Measurements from ENCODE around the gene LRMDA.

Gene LRMDA

DNA sequence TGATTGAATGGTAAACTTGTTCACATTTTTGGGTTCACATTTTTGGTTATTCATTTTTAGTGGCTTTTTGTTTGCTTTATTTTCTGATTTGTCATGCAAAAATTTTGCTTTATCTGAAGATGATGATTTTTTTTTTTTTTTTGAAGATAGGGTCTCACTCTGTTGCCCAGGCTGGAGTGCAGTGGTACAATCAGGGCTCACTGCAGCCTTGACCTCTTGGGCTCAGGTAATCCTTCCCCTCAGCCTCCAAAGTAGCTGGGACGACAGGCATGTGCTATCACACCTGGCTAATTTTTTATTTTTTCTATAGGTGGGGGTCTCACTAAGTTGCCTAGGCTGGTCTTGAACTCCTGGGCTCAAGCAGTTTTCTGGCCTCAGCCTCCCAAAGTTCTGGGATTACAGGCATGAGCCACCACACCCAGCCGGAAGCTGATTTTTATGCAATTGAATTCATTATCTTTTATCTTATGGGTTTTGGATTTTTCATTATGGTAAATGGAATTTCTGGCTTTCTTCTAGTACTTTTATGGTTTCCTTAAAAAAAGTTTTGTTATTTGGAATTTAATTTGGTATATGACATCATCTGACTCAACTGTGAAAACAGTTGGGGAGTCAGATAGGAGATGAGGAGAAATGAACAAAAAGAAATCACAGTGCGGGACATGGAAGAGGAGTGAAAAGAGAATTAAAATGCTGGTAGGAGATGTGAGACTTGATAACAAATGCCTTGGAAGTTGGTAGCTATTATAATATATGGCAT lies 158.7 kb downstream of the LRMDA start (continued):
- TF ChIP-seq, protein P1, sequence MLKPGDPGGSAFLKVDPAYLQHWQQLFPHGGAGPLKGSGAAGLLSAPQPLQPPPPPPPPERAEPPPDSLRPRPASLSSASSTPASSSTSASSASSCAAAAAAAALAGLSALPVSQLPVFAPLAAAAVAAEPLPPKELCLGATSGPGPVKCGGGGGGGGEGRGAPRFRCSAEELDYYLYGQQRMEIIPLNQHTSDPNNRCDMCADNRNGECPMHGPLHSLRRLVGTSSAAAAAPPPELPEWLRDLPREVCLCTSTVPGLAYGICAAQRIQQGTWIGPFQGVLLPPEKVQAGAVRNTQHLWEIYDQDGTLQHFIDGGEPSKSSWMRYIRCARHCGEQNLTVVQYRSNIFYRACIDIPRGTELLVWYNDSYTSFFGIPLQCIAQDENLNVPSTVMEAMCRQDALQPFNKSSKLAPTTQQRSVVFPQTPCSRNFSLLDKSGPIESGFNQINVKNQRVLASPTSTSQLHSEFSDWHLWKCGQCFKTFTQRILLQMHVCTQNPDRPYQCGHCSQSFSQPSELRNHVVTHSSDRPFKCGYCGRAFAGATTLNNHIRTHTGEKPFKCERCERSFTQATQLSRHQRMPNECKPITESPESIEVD (tag by site-specific recombination; IDR thresholded peaks at IDR 0.05), result peak; percentile 71
- TF ChIP-seq ZNF2 (tag by site-specific recombination; IDR thresholded peaks at IDR 0.05), result no peak
- TF ChIP-seq OSR2 (tag by site-specific recombination; IDR thresholded peaks at IDR 0.05), result no peak

DNA sequence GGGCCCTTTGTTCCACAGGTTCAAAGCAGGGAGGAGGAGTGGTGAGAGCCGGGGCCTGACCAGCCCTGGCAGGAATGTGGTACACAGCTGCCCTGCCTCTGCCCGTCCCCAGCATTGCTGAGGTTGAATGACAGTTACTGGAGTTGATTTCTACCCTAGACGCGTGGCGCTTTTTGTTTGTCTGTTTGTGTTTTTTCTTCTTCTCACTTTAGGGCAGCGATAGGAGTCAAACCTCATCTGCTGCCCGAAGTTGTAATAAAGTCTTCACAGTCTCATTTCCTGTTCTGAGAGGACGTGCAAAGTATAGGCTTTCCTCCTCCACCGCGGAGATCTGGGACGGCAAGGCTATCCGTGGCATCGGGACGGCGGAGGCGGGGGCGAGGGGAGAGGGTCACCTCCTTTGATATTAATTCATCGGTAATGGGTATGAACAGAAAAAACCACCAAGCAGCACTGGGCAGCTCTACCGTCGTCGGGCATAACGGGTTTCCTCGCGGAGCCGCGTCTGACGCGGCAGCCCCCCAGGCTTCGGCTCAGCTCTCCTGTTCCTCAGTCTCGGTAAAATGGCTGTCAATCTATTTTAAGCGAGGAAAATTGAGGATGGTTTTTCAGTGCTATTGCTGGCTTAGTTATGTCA lies 160.8 kb downstream of the LRMDA start:
- ChIA-PET POLR2A (no interaction called here), CTCF (interaction anchor here (0.7 to 0.8 kb wide), 2 partner anchors 106 to 161 kb away, joined by 3 read pairs; partner anchors contain the start of gene LRMDA)
- no peak overlapping the region for H3K4me3 ChIP-seq (ENCODE audit: low read depth, low read length)
- H3K27ac ChIP-seq (ENCODE audit: extremely low read depth, low read depth, low read length), result peak overlapping the region; percentile 85
- TF ChIP-seq ZSCAN30 (tag by site-specific recombination; IDR thresholded peaks at IDR 0.05) (no peak), MYNN (tag by site-specific recombination; IDR thresholded peaks at IDR 0.05; ENCODE audit: borderline replicate concordance) (no peak), ZNF530 (tag by site-specific recombination; IDR thresholded peaks at IDR 0.05; ENCODE audit: low read depth) (no peak), ZNF555 (tag by site-specific recombination; conservative IDR thresholded peaks at IDR 0.05) (no peak), ZSCAN16 (tag by site-specific recombination; IDR thresholded peaks at IDR 0.05) (no peak), ZFP37 (tag by site-specific recombination; IDR thresholded peaks at IDR 0.05) (no peak), ZNF792 (tag by site-specific recombination; IDR thresholded peaks at IDR 0.05) (no peak), ZNF350 (tag by site-specific recombination; IDR thresholded peaks at IDR 0.05) (no peak)
- TF ChIP-seq, protein P2, sequence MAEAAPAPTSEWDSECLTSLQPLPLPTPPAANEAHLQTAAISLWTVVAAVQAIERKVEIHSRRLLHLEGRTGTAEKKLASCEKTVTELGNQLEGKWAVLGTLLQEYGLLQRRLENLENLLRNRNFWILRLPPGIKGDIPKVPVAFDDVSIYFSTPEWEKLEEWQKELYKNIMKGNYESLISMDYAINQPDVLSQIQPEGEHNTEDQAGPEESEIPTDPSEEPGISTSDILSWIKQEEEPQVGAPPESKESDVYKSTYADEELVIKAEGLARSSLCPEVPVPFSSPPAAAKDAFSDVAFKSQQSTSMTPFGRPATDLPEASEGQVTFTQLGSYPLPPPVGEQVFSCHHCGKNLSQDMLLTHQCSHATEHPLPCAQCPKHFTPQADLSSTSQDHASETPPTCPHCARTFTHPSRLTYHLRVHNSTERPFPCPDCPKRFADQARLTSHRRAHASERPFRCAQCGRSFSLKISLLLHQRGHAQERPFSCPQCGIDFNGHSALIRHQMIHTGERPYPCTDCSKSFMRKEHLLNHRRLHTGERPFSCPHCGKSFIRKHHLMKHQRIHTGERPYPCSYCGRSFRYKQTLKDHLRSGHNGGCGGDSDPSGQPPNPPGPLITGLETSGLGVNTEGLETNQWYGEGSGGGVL (tag by site-specific recombination; IDR thresholded peaks at IDR 0.05), result no peak
- TF ChIP-seq, protein P3, sequence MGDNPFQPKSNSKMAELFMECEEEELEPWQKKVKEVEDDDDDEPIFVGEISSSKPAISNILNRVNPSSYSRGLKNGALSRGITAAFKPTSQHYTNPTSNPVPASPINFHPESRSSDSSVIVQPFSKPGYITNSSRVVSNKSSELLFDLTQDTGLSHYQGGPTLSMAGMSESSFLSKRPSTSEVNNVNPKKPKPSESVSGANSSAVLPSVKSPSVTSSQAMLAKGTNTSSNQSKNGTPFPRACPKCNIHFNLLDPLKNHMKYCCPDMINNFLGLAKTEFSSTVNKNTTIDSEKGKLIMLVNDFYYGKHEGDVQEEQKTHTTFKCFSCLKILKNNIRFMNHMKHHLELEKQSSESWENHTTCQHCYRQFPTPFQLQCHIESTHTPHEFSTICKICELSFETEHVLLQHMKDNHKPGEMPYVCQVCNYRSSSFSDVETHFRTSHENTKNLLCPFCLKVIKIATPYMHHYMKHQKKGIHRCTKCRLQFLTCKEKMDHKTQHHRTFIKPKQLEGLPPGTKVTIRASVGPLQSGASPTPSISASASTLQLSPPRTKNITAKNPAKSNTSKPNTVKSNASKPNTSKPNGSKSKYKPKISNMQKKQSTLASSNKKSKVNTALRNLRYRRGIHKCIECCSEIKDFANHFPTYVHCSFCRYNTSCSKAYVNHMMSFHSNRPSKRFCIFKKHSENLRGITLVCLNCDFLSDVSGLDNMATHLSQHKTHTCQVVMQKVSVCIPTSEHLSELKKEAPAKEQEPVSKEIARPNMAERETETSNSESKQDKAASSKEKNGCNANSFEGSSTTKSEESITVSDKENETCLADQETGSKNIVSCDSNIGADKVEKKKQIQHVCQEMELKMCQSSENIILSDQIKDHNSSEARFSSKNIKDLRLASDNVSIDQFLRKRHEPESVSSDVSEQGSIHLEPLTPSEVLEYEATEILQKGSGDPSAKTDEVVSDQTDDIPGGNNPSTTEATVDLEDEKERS (tag by site-specific recombination; IDR thresholded peaks at IDR 0.05), result no peak
- TF ChIP-seq, protein P4, sequence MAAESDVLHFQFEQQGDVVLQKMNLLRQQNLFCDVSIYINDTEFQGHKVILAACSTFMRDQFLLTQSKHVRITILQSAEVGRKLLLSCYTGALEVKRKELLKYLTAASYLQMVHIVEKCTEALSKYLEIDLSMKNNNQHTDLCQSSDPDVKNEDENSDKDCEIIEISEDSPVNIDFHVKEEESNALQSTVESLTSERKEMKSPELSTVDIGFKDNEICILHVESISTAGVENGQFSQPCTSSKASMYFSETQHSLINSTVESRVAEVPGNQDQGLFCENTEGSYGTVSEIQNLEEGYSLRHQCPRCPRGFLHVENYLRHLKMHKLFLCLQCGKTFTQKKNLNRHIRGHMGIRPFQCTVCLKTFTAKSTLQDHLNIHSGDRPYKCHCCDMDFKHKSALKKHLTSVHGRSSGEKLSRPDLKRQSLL (tag by site-specific recombination; IDR thresholded peaks at IDR 0.05), result no peak
- H3K9me3 ChIP-seq (ENCODE audit: control insufficient read depth, insufficient read depth, low read depth, low read length), result no peaks in the 10 kb centered on the region
- H3K36me3 ChIP-seq (ENCODE audit: control insufficient read depth in 2 of 2, insufficient read depth in 1 of 2, low read length in 2 of 2), result no peaks in the 10 kb centered on the region
- H3K4me1 ChIP-seq (ENCODE audit: control insufficient read depth, insufficient read depth, low read length), result peaks cover 26% of the 10 kb centered on the region
